ENCODE measurements around the gene CYP26C1. TPM values are rescaled to one million over a fixed set of nuclear protein-coding genes. Genes with fewer than 3 reads are reported as not detected.

The CYP26C1 gene
- total RNA-seq, 2 experiments from 2014 or later: 0.17 TPM; not detected in 1

DNA sequence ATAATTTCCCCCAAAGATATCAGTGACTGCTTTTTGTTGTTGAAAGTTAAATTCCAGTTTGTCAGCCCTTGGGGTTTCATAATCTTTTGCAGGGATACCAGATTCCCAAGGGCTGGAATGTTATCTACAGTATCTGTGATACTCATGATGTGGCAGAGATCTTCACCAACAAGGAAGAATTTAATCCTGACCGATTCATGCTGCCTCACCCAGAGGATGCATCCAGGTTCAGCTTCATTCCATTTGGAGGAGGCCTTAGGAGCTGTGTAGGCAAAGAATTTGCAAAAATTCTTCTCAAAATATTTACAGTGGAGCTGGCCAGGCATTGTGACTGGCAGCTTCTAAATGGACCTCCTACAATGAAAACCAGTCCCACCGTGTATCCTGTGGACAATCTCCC, 16.3 kb downstream of the CYP26C1 start:
- peaks cover 64% of the 10 kb centered on the region for H3K27me3 Mint-ChIP-seq
- POLR2A ChIA-PET: interaction anchor here (0.6 kb wide), 1 partner anchor 789 kb away, joined by 7 read pairs; no protein-coding TSS in a partner anchor
- no peak for DNase-seq
- no peak for ATAC-seq (ENCODE audit: low read depth)
- no peak overlapping the region for H3K27ac Mint-ChIP-seq
- no peak overlapping the region for H3K4me3 Mint-ChIP-seq
- no peaks in the 10 kb centered on the region for H3K9me3 Mint-ChIP-seq
- H3K36me3 Mint-ChIP-seq: no peaks in the 10 kb centered on the region
- peaks cover 21% of the 10 kb centered on the region for H3K4me1 Mint-ChIP-seq

DNA sequence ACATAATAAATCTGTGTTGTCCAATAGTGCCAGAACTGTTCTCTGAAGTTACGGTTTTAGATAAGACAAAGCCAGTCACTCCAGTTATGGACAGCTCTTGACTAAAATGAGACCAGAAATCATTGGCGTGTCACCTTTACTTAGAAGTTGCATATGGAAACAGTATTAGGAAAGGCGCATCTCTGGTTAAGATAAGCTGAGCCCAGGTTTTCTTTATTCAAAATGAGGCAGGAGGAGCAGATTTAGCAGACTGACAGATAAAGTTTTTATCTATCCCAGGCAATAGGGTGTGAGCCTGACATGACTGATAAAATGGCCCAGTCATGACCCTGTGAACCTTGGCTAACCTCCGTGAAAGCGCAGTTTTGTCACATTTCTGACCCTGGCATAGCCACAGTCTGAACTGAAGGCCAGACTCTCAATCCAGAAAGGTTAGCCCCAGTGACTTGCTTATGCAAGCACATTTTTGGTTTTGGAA, 17.3 kb downstream of the CYP26C1 start:
- Mint-ChIP-seq H3K4me3 (no peak overlapping the region), H3K36me3 (no peaks in the 10 kb centered on the region), H3K4me1 (peaks cover 13% of the 10 kb centered on the region), H3K27ac (no peak overlapping the region), H3K27me3 (peaks cover 57% of the 10 kb centered on the region), H3K9me3 (no peaks in the 10 kb centered on the region)
- DNase-seq: no peak
- ATAC-seq (ENCODE audit: low read depth): no peak
- POLR2A ChIA-PET: no interaction called here

DNA sequence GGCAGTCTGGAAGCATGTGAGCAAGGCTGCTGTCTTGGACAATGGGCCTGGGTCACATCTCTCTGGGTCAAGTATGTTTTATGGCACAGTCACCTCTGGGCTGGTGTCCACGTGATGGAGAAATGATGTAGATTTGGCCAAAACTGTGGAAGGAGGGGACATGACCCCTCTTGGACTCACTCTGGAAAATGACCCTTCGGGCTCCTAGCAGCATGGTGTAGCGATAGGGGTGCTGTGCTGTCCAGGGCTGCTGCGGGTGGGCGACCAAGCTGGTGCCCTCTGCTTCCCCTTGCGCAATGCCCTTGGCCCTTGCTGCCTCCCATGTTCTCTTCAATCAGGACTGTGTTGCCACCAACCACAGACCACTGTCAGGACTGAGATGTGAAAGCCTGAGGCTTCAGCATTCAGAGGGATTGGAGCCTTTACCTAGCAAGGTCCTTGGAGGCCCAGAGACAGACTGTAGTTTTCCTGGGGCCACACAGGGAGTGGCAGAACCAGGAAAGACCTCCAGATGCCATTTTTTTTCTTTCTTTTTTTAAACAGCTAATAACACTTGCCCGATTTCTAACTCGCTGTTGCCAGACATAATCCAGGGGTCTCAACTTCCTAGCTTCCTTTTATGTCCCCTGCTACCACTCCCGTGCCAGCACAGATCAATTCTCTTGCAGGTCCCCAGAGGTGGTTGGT, 19.2 kb downstream of the CYP26C1 start:
- Mint-ChIP-seq H3K27me3 (peaks cover 45% of the 10 kb centered on the region), H3K9me3 (no peaks in the 10 kb centered on the region), H3K4me1 (peaks cover 8% of the 10 kb centered on the region), H3K36me3 (no peaks in the 10 kb centered on the region), H3K27ac (no peak overlapping the region), H3K4me3 (peak overlapping the region; percentile 3)
- DNase-seq: no peak
- POLR2A ChIA-PET: interaction anchor here (0.6 kb wide), 1 partner anchor 313 kb away, joined by 4 read pairs; no protein-coding TSS in a partner anchor
- ATAC-seq (ENCODE audit: low read depth): no peak

DNA sequence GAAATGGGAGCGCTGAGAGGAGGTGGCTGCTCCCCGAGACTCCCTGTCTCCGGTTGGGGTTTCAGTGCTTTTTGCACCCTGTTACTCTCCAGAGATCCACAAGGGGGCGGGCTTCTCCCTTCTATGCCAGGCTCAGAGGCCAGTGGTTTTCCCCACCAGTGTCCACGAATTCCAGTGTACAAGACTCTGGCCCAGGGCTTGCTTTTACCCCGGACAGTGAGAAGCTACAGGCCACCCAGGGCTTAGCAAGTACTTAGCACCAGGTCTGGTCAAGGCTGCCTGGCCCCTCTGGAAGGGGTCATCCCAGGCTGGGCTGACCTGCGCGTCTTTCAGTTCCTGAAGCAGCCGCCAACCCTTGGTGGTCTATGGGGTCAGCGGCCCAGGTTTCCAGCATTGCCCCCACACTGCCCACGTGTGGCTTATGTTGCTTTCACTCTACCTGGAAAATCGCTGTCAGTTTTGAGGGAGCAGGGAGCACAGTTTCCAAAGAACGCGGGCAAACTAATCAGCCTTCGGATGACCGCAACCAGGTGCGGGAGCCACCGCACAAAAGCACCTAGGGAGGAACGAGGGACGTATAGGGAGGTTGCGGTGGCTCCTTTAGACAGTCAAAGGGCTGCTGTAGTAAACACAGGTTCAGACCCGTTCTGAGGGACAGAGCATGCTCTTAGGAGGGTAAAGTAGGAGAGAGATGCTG, 19.9 kb downstream of the CYP26C1 start:
- peak overlapping the region; percentile 3 for H3K4me3 Mint-ChIP-seq
- POLR2A ChIA-PET: interaction anchor here (0.6 kb wide), 1 partner anchor 314 kb away, joined by 4 read pairs; no protein-coding TSS in a partner anchor
- H3K27me3 Mint-ChIP-seq: peaks cover 38% of the 10 kb centered on the region
- H3K27ac Mint-ChIP-seq: no peak overlapping the region
- no peaks in the 10 kb centered on the region for H3K36me3 Mint-ChIP-seq
- DNase-seq (peak; percentile 53), ATAC-seq (ENCODE audit: low read depth) (peak; percentile 47)
- no peaks in the 10 kb centered on the region for H3K9me3 Mint-ChIP-seq
- peaks cover 6% of the 10 kb centered on the region for H3K4me1 Mint-ChIP-seq

DNA sequence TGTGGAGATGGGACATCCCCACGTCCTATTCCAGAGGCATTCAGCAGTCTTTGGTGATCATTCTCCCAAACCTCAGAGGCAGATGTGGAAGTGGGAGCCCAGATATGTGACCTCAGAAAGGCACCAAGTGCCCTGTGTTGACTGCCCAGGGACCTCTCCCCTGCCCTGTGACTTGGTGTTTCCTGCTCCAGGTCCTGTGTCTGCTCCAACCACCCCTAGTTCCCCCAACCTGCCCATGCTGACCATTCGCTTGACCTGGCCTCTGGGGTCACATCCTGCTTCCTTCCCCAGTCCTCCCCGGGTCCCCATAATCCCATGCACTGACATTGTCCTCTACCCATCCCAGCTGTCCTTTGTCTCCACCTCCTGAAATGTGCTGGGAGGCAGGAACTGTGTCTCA, 20.7 kb downstream of the CYP26C1 start:
- no peak overlapping the region for H3K4me3 Mint-ChIP-seq
- no peak overlapping the region for H3K27ac Mint-ChIP-seq
- no peaks in the 10 kb centered on the region for H3K9me3 Mint-ChIP-seq
- DNase-seq (no peak), ATAC-seq (ENCODE audit: low read depth) (no peak)
- no peaks in the 10 kb centered on the region for H3K36me3 Mint-ChIP-seq
- H3K4me1 Mint-ChIP-seq: peaks cover 2% of the 10 kb centered on the region
- POLR2A ChIA-PET: no interaction called here
- H3K27me3 Mint-ChIP-seq: peaks cover 31% of the 10 kb centered on the region

DNA sequence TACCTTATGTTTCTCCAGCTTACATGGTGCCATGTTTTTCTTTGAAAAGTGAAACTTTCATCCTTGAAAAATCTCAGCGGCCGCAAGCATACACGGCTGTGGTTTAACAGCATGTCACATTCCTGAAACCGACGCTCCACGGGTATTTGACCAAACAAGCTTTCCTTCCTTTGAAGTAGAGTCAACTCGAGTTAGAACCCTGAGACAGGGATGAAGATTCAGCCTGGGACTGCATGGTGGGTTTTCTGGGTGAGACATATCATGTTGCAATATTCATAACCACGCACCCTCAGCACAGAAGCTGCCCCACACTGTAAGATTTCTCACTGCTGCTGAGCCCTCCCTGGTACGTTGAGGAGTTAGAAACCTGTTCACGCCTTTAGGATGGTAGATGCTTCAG, 21.2 kb downstream of the CYP26C1 start:
- Mint-ChIP-seq H3K4me3 (no peak overlapping the region), H3K27ac (no peak overlapping the region), H3K36me3 (no peaks in the 10 kb centered on the region), H3K4me1 (peaks cover 2% of the 10 kb centered on the region), H3K27me3 (peaks cover 27% of the 10 kb centered on the region), H3K9me3 (no peaks in the 10 kb centered on the region)
- ATAC-seq (ENCODE audit: low read depth) (no peak), DNase-seq (no peak)
- POLR2A ChIA-PET: no interaction called here

DNA sequence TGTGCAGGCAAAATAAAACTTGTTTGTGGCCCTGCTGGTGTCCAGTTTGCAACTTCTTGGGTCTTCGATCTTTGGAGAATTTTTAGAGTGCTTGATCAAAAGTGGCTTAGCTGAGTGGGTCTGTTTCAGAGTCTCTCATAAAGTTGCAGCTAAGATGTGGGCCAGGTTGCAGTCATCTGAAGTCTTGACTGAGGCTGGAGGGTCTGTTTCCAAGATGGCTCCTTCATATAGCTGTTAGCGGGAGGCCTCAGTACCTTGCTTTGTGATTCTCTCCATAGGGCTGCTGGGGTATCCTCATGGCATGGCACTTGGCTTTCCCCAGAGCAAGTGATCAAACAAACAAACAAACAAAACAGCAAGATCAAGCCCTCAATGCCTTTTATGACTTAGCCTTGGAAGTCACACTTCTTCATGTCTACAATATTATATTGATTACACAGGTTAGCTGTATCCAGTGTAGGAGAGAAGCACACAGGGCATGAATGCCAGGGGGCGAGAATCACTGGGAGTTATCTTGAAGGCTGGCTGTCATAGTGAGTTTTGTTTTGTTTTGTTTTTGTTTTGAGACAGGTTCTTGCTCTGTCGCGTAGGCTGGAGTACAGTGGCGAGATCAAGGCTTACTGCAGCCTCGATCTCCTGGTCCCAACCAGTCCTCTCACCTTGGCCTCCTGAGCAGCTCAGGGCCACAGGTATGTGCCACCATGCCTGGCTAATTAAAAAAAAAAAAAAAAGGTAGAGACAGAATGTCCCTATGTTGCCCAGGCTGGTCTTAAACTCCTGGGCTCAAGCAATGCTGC, 23.3 kb downstream of the CYP26C1 start:
- POLR2A ChIA-PET: no interaction called here
- H3K4me1 Mint-ChIP-seq: peaks cover 2% of the 10 kb centered on the region
- DNase-seq: no peak
- no peak for ATAC-seq (ENCODE audit: low read depth)
- no peaks in the 10 kb centered on the region for H3K9me3 Mint-ChIP-seq
- no peak overlapping the region for H3K27ac Mint-ChIP-seq
- no peaks in the 10 kb centered on the region for H3K36me3 Mint-ChIP-seq
- H3K27me3 Mint-ChIP-seq: peaks cover 19% of the 10 kb centered on the region
- H3K4me3 Mint-ChIP-seq: no peak overlapping the region

DNA sequence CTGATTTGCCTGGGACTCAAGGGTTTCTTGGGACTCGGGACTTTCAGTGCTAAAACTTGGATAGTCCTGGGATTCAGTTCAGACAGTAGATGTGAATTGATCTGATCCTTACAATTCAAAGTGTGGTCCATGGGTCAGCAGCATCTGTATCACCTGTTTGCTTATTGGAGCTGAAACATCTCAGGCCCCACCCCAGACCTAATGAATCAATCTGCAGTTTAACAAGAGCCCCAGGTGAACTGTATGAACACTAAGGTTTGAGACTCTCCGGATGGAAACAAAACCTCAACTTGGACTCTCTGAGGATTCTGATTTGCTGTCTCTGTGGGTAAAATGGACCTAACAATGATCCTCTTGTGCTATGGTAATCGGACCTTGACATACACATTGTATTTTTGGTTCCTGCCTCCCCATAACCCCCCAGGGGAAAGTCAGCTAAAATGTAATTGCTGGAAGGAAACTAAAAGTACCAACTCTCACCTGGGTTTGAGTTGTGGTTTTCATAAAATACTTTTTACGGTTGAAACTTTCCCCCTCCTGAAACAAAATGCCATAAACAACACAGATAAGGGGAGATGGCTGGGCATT, 24.8 kb downstream of the CYP26C1 start:
- H3K27me3 Mint-ChIP-seq: peaks cover 11% of the 10 kb centered on the region
- H3K4me1 Mint-ChIP-seq: no peaks in the 10 kb centered on the region
- no peak overlapping the region for H3K27ac Mint-ChIP-seq
- no peaks in the 10 kb centered on the region for H3K36me3 Mint-ChIP-seq
- H3K4me3 Mint-ChIP-seq: no peak overlapping the region
- POLR2A ChIA-PET: no interaction called here
- H3K9me3 Mint-ChIP-seq: no peaks in the 10 kb centered on the region
- DNase-seq: no peak
- ATAC-seq (ENCODE audit: low read depth): no peak

DNA sequence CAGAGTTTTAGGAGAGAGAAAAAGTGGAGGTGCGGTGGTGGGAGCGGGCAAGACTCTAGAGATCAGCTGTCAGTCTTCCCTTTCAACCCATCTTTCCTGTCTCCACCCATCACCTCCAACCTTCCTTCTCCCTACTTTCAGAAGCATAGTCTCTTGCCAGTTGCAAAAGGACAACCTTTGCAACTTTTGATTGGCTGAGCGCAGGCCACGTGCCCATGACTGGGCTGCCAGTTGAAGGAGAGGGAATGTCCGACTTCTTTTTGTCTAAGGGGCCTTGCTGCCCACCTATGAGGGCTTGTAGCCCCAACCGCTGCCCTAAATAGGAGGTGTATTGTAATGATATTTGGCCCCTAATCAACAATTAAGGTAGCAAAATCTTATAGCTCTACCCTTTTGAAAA, 25.7 kb downstream of the CYP26C1 start:
- Mint-ChIP-seq H3K36me3 (no peaks in the 10 kb centered on the region), H3K27me3 (peaks cover 10% of the 10 kb centered on the region), H3K9me3 (no peaks in the 10 kb centered on the region), H3K4me1 (no peaks in the 10 kb centered on the region), H3K27ac (no peak overlapping the region), H3K4me3 (no peak overlapping the region)
- DNase-seq (no peak), ATAC-seq (ENCODE audit: low read depth) (no peak)
- POLR2A ChIA-PET: no interaction called here

DNA sequence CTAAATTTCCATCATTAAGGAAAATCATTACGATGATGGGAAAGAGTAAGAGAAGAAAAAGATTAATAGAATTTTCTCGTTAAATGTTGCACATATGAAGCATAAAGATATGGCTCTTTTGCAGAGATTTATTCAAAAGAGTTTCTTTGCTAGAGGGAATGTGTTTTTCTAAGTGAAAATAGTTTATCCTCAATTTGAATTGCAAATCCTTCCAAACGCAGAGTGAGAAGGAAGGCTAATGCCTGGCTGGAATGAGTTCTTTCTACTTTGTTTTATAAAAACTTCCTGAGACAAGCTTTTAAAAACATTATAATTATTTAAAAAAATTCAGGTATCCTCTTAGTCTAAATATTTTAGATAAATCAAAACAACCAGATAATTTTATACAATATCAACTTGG, 27.2 kb downstream of the CYP26C1 start:
- Mint-ChIP-seq H3K27me3 (peaks cover 4% of the 10 kb centered on the region), H3K4me1 (no peaks in the 10 kb centered on the region), H3K27ac (no peak overlapping the region), H3K36me3 (no peaks in the 10 kb centered on the region), H3K9me3 (no peaks in the 10 kb centered on the region), H3K4me3 (no peak overlapping the region)
- POLR2A ChIA-PET: no interaction called here
- DNase-seq (no peak), ATAC-seq (ENCODE audit: low read depth) (no peak)

DNA sequence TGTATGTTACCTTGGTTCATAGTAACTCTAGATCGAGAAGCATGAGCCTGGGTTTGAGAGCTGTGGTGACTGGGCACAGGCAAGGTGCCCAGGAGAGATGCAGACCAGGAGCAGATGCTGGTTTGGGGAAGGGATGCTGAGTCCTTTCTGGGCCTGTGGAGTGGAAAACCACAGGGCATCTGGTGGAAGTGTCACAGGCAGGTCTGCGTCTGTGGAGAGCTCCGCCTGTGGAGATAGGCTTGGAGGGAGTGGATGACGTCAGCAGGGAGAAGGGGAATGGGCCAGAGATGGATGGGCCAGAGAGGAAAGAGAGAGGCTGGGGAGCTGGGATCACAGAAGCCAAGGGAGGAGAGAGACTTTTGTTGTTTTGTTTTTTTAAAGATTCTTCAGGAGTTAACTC, 27.9 kb downstream of the CYP26C1 start:
- no peak overlapping the region for H3K27ac Mint-ChIP-seq
- no peak overlapping the region for H3K4me3 Mint-ChIP-seq
- POLR2A ChIA-PET: interaction anchor here (0.7 kb wide), 1 partner anchor 12 kb away, joined by 5 read pairs; no protein-coding TSS in a partner anchor
- H3K4me1 Mint-ChIP-seq: no peaks in the 10 kb centered on the region
- ATAC-seq (ENCODE audit: low read depth): no peak
- H3K27me3 Mint-ChIP-seq: peaks cover 4% of the 10 kb centered on the region
- no peak for DNase-seq
- no peaks in the 10 kb centered on the region for H3K36me3 Mint-ChIP-seq
- H3K9me3 Mint-ChIP-seq: no peaks in the 10 kb centered on the region

DNA sequence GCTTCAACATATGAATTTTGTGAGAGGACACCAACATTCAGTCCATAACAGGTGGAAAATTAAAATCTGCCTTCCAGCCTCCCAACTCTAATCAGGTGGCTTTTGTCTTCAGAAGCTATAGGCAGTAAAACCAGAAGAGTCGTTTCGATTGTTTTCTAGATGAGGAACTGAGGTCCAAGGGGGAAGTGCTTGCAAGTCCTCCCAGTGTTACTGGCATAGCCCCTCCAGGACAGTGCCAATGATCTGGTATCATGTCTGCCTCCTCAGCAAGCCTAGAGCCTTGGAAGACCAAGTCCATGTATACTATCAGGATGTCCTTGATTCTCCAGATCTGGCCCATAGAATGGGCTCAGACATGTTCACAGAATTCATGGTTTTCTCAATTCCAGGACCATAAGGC, 30.0 kb downstream of the CYP26C1 start:
- no peaks in the 10 kb centered on the region for H3K36me3 Mint-ChIP-seq
- H3K27ac Mint-ChIP-seq: no peak overlapping the region
- peaks cover 4% of the 10 kb centered on the region for H3K27me3 Mint-ChIP-seq
- ATAC-seq (ENCODE audit: low read depth) (no peak), DNase-seq (no peak)
- H3K9me3 Mint-ChIP-seq: no peaks in the 10 kb centered on the region
- no peaks in the 10 kb centered on the region for H3K4me1 Mint-ChIP-seq
- POLR2A ChIA-PET: no interaction called here
- no peak overlapping the region for H3K4me3 Mint-ChIP-seq

DNA sequence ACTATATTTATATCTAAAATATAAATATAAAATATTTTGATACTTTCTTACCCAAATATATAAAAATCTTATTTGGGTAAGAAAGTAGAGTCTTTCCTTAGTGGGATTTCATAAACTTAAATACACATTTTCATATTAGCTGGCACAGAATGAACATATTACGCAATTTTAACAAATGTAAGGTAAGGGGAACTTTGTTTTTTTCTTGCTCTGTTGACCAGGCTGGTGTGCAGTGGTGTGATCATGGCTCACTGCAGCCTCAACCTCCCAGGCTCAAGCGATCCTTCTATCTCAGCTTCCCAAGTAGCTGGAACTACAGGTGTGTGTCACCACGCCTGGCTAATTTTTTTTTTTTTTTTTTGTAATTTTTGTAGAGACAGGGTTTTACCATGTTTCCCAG, 31.4 kb downstream of the CYP26C1 start:
- POLR2A ChIA-PET: no interaction called here
- DNase-seq (no peak), ATAC-seq (ENCODE audit: low read depth) (no peak)
- Mint-ChIP-seq H3K27me3 (peaks cover 2% of the 10 kb centered on the region), H3K4me1 (no peaks in the 10 kb centered on the region), H3K9me3 (no peaks in the 10 kb centered on the region), H3K4me3 (no peak overlapping the region), H3K36me3 (no peaks in the 10 kb centered on the region), H3K27ac (no peak overlapping the region)
